Stimulated activated CD4-positive, alpha-beta T cell treated with anti-CD3 and anti-CD28 coated beads, Interleukin-1b, Interleukin-23, amount 100 ng/mL, for 48 hours (primary cell): ENCODE measurements around the gene RAVER1.
A peak's percentile ranks its signal among the peaks of the same experiment; 100 is the strongest.
"Not testable (repeated sequence)": the region's sequence is repeated elsewhere in the genome, so short reads cannot be mapped to it uniquely, and the experiment has no call there.

Source experiments
- DNase-seq: peaks from one replicate; pipeline ENCODE4 v3.0.0-alpha.2; 2020

RAVER1 gene, protein sequence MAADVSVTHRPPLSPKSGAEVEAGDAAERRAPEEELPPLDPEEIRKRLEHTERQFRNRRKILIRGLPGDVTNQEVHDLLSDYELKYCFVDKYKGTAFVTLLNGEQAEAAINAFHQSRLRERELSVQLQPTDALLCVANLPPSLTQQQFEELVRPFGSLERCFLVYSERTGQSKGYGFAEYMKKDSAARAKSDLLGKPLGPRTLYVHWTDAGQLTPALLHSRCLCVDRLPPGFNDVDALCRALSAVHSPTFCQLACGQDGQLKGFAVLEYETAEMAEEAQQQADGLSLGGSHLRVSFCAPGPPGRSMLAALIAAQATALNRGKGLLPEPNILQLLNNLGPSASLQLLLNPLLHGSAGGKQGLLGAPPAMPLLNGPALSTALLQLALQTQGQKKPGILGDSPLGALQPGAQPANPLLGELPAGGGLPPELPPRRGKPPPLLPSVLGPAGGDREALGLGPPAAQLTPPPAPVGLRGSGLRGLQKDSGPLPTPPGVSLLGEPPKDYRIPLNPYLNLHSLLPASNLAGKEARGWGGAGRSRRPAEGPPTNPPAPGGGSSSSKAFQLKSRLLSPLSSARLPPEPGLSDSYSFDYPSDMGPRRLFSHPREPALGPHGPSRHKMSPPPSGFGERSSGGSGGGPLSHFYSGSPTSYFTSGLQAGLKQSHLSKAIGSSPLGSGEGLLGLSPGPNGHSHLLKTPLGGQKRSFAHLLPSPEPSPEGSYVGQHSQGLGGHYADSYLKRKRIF

DNA sequence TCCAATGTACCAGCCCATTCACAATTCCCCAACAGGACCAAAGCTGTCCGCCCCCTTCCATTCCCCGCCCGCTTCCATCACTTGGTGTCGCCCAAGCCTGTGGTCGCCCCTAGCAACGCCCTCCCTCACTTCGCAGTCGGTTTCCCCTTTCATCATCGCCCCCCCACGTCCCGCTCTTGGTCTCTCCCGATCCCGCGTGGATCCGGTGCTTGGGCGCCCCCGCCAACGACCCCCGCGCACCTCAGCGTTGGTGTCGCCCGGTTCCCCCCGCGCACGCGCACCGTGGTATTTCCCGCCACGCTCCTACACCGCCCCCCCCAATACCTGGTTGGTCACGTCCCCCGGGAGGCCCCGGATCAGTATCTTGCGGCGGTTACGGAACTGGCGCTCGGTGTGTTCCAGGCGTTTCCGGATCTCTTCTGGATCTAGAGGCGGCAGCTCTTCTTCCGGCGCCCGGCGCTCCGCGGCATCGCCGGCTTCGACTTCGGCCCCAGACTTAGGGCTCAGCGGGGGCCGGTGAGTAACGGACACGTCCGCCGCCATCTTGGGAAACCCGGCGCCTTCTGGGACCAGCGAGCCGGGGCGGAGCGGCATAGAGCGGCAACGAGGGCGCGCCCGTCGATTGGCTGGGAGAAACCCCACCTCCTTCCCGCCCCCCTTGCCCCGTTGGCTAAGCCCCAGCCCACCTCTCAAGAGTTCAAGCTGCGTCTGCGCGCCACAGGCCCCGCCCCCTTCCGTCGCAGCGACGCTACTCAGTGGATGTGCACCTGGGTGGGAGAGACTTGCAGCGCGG is at the start of gene RAVER1:
Gene RAVER1, minus strand, starts transcription at position 565 of the 793 bp plus-strand sequence. Its CDS starts 22 bp downstream, at position 543.
- peak; percentile 98 for DNase-seq

DNA sequence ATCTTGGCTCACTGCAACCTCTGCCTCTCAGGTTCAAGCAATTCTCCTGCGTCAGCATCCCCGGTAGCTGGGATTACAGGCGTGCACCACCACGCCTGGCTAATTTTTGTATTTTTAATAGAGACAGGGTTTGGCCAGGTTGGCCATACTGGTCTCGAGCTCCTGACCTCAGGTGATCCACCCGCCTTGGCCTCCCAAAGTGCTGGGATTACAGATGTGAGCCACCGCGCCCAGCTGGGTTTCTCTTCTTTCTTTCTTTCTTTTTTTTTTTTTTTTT is 49.8 kb upstream of the RAVER1 start:
- not testable (repeated sequence) for DNase-seq

DNA sequence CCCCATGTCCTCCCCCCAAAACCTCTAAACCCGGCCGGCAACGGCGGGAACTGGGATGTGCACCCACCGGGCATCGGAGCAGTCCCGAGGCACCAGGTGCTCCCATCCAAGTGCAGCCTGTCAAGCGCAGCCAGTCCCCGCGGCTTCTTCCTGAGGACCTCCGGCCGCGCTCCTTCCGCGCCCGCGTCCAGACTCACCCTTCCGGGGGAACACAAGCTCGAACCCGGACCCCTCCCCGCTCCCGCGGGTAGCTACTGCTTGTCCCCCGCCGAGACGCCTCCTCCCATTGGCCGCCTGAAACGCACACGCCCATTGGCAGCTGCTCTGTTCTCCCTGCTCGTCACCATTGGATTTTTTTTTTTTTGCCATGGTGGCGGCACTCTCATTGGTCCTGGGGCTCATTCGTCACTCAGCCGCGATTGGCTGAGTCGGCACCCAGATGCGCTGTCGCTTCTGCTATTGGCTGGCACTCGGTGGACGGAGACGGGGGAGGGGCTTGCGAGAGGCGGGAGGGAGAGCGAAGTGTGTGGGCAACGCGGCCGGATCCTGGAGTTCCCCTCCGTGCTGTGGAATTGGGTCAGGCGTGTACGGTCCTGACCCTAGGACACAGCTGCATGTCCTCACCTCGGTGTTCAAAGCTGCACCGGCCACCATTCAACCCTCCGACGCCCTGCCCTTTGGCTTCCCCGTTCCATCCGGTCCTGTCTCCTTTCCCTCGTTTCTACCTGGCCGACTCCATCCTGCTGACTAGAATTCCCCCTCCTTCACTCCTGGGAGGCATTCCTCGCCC is 47.2 kb upstream of the RAVER1 start, which contains the start of gene TYK2:
Gene TYK2, minus strand, starts transcription at position 260 of the 790 bp plus-strand sequence. CDS start 2,166 bp downstream, outside the sequence.
- DNase-seq, result peak; percentile 96

DNA sequence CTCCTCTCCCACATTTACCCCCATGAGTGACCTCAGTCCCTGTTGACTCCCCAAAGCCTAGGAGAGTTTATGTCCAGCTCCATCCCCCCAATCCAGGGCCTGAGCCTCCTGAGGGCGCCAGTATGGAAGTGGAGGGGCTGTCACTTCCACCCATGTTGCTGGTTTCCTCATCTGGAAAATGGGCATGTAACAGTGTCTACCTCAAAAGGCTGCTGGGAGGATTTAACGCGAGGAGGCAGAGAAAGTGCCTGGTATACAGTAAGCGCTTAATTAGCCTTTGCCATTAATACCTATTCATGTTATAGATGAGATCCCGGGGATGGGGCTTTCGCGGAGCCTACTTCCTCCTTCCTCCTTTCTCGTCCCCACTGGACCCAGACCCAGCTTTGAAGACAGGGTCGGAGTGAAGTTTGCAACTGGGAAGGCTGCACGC is 46.6 kb upstream of the RAVER1 start:
- DNase-seq, result no peak

DNA sequence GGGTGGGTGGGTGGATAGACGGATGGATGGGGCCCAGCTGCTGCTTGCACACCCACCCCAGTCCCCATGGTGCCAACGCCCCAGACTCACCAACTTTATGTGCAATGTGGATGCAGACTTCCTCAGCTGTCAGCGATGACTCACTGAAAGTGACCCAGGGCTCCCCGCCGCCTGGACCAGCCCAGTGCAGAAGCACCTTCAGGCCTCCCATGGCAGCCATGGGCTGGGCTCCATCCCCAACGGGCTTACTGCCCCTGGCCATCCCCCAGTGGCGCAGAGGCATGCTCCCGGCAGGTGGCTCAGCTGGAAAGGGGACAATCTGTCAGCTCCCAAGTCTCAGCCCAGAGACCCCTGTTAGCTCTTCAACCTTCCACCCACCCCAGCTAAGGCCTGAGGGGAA is 44.8 kb upstream of the RAVER1 start:
- DNase-seq, result no peak

DNA sequence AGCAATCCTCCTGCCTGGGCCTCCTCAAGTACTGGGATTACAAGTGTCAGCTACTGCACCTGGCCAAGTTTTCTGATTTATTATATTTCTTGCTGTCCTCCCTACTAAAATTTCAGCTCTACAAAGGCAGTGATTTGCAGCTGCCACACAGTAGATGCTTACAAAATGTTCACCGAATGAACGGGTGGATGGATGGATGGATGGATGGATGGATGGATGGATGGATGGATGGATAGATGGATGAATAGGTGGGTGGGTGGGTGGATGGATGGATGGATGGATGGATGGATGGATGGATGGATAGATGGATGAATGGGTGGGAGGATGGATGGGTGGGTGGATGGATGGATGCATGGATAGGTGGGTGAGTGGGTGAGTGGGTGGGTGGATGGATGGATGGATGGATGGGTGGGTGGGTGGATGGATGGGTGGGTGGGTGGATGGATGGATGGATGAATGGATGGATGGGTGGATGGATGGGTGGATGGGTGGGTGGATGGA is 43.9 kb upstream of the RAVER1 start:
- DNase-seq, result not testable (repeated sequence)

DNA sequence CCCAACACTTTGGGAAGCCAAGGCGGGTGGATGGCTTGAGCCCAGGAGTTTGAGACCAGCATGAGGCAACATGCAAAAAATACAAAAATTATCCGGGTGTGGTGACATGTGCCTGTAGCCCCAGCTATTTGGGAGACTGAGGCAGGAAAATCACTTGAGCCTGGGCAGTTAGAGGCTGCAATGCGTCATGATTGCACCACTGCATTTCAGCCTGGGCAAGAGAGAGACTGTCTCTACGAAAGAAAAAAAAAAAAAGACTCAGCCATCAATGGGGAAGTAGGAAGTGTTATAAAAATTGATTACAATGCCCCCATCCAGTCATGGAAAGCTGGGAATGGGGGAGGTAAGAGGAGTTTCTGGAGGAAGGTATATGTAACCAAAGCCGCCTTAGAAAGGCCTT is 41.6 kb upstream of the RAVER1 start:
- no peak for DNase-seq

DNA sequence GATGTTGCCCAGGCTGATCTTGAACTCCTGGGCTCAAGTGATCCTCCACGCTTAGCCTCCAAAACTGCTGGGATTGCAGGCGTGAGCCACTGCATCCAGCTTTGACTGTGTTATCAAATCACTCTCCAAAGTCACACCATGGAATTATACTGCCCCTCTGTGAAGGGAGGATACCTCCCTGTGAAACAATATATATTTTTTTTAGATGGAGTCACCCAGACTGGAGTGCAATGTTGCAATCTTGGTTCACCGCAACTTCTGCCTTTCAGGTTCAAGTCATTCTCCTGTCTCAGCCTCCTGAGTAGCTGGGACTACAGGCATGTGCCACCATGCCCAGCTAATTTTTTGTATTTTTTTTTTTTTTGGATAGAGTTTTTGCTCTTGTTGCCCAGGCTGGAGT is 39.4 kb upstream of the RAVER1 start:
- no peak for DNase-seq

DNA sequence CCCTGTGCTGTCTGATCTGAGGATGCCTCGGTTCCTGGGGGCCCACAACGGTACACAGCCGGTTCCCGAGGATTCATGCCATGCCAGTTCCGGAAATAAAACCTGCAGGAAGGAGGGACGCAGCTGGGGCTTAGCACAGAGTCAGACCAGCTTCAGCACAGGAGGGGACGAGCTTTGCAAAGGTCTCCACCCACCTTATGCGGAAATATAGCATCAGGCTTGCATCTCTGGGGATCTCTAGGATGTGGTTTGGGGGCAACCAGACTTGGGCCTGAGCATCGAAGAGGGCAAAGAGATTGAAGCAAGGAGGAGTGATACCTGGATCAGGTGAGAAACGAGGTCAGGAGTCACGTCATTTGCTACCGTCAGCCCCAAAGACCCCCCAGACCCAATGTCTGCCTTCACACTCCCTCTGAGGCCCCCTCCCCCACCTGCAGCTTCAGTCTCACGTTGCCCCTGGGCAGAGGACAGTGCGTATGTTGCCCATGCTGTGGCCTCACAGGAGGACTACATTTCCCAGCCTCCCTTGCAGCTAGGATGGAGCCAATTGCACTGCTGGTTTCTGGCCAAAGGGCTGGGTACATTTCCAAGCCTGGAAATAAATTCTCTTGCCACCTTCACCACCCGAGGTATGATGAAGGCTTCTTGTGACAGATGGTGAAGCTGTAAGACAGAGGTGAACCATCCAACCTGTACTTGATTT is 34.9 kb upstream of the RAVER1 start:
- DNase-seq, result no peak

DNA sequence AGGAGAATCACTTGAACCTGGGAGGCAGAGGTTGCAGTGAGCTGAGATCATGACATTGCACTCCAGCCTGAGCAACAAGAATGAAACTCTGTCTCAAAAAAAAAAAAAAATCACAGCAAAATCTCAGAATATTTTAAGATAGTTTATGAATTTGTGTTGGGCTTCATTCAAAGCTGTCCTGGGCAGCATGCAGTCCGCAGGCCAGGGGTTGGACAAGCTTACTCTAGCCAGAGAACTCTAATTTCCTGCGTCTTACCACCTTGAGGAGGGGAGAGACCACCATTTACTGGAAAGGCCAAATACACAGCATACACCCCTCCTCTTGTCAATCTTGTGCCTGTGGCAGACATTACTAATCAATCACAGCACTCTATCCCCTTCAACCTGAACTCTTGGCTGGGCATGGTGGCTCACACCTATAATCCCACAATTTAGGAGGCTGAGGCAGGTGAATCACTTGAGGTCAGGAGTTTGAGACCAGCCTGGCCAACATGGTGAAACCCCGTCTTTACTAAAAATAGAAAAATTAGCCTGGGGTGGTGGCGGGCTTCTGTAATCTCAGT is 33.7 kb upstream of the RAVER1 start:
- not testable (repeated sequence) for DNase-seq

DNA sequence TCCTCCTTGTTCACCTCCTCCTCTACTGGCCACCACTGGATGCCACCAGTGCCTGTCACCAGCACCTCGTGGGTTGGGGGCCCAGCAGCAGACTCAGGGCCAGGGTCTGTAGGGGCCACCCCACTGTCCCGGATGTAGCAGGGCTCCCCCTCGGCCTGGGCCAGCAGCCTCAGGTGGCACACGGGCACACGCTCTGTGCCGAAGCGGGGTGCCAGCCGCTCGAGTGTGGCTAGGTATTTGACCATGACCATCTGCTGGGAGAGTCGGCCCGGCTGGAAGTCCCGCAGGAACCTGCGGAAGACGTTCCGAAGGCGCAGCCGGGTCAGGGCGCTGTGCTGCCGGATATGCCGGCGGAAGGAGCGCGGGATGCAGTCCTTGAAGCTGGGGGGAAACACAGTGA is 32.2 kb upstream of the RAVER1 start:
- no peak for DNase-seq

DNA sequence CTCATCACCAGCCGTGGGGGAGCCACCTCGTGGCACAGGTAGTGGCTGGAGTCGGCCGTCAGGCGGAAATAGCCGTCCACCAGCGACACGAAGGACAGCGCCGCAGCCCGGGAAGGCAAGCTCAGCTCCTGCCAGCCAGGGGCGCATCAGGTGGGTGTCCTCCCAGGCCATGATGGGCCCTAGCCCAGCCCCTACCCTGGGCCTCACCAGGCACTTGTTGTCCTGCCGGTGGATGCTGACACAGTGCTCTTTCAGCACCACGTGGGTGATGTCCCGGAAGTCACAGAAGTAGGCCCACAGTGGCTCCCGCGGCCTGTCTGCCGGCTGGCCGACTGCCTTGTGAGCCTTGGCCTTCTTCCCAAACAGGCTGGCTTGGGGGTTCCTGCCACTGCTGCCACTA is 31.3 kb upstream of the RAVER1 start:
- DNase-seq, result no peak

DNA sequence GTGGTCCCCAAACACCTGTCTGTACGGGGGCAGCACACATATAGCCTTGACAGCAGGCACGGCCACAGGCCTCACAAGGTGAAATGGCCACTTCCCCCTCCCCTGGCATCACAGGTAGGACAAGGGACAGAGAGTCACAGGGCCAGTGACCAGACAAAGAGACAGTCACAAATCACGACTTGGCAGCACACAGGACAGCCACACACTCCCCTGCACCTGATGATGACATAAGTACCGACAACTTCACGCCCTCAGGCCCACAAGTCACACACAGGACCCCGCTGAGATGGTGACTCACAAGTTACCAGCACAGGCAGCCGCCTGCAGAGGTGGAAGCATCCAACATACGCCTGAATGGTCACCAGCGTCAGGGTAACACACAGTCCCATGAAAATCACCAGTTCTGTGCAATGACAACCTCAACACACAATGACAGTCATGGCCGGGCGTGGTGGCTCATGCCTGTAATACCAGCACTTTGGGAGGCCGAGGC is 30.5 kb upstream of the RAVER1 start:
- DNase-seq, result no peak

DNA sequence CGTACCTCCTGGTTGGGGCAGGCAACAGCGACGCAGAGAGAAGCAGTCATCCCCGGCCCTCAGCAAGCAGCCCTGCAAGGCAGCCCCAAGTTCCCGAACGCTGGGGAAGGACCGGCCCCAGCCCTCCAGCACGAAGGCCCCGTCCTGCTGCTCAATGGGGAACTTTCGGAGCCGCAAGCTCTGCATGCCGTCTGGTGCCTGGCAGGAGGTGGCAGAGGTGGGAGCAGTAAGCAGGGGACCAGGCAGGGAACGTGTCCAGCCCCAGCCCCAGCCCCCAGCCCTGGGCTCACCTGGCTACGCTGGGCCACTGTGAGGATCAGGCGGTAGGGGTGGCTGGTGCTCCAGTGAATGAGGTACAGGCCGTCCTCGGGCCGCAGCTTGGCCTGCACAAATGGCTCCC is 28.9 kb upstream of the RAVER1 start:
- DNase-seq, result no peak

DNA sequence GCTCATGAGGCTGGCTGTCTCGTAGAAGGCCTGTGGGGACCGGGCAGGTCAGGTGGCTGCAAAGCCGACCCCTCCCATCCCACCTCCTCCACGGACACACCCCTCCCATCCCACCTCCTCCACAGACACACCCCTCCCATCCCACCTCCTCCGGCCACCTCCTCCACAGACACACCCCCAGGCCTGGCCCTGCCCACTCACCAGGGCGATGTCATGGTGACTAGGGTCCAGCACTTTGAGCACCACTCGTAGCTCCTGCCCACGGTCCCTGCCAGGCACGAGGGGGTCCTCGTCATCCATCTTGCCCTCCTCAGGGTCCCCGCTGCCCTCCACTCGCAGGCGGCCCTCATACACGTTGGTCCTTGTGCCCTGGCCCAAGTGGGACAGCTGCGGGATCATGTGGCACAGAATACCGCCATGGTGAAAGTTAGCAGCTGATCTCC is 28.3 kb upstream of the RAVER1 start:
- DNase-seq, result no peak

DNA sequence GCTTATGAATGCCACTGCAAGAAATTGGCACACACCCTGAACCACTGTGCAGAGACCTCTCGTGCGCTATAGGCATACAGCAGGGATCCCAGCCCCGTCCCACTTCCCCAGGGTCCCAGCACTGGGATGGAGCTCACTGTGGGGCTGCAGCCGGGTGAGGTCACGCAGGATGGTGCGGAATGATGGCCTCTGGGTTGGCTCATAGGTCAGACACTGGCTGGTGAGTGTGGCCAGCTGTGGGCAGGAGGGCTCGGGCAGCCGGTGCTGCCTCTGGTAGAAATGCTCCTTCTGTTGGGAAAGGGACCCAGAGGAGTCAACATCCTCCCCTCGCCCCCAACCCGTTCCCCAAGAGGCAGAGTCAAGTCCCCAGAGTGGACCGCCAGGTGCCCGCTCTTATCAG is 23.1 kb upstream of the RAVER1 start:
- DNase-seq, result no peak

DNA sequence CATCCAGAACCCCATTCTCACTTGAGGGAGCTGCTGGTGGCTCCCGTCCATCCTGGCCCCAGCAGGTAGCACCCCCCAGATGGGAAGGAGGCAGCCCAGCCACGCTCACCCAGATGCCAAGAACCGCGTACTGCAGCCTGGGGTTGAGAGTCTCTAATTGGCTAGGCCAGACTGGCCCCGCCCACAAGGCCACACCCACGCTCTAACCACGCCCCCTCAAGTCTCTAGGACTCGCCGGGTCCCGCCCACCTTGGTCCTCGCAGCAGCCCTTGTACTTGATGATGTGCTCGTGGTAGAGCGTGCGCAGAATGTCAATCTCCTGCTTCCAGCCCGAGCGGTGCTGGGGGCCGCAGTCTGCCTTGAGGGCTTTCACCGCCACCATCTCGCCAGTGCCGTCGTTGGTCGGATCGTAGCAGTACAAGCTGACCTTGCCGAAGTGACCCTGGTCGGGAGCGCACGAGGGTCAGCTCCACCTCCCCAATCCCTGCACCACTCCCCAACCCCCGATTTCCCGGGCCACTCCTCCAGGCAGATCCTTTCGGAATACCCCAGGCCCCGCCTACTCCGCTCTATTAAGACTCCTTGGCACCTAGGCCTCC is 20.6 kb upstream of the RAVER1 start:
- DNase-seq, result peak; percentile 68

DNA sequence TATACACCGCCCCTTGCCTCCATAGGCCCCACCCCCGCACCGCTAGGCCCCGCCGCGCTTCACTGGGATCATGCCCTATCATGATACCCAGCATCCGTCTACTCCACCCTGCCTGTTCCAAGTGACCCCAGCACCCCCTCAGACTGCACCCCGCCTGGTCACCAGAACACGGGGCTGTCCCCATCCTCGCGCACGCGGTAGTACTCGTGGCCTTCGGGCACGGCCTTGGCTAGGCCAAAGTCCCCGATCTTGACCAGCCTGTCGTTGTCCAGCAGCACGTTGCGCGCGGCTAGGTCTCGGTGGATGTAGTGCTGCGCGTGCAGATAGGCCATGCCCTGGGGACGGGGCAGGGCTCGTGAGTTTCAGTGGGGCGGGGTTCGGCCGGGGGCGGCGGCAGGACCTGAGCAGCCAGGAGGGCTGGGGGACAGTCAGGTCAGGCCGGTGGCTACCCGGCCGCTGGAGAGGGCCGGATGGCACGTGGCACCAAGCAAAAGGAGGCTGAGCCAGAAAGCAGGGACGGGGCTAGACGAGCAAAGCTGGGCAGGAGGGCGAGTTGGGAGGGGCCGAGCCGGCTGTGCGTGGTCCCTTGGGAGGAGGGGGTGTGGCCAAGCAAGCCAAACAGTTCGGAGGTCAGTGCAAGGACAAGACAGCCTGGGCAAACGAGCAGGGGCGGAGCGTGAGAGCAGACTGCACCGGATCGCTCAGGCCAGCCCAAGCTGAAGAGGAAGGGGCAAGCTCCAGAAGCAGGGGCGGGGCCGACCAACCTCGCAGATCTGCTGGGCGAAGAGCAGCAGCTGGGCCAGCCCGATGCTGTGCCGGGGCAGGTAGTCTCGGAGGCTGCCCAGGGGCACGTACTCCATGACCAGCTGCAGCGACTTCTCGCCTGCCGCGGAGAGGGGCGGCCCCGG is 19.7 kb upstream of the RAVER1 start:
- DNase-seq, result no peak

DNA sequence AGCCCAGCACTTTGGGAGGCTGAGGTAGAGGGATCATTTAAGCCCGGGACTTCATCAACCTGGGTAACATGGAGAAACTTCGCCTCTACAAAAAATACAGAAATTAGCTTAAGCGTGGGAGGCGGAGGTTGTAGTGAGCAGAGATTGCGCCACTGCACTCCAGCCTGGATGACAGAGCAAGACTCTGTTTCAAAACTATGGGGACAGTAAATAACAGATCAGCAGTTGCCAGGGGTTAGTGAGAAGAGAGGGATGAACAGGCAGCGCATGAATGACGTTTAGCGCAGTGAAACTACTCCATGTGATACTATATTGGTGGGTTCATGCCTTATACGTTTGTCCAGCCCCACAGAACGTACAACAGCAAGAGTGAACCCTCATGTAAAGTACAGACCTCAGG is 13.2 kb upstream of the RAVER1 start:
- no peak for DNase-seq

DNA sequence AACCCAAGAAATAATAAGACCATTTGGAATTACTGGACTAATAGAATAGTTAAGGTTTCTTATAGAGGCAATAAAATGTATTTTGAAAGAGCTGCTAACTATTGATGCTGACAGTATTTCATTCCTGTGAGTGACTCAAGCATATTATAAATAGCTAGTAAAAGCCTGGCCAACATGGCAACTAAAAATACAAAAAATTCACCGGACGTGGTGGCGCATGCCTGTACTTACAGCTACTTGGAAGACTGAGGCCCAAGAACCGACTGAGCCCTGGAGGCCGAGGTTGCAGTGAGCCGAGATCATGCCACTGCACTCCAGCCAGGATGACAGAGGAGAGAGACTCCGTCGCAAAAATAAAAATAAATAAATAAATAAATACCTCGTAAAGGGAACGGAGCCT is 11.5 kb upstream of the RAVER1 start:
- no peak for DNase-seq
